Neural crest cell (in vitro differentiated cells): ENCODE measurements around the gene PDIA3. TPM values are rescaled to one million over a fixed set of nuclear protein-coding genes. Genes with fewer than 3 reads are reported as not detected.
"Not testable (repeated sequence)": the region's sequence is repeated elsewhere in the genome, so short reads cannot be mapped to it uniquely, and the experiment has no call there.

ENCODE experiments used
- DNase-seq: peaks from one replicate; pipeline ENCODE4 v3.0.0; 2021; ENCODE audit warnings: low read depth, mixed read lengths, low spot score
- H3K27ac Mint-ChIP-seq: one replicate; pipeline ENCODE4 v1.8.0; 2021; ENCODE audit warnings: mild to moderate bottlenecking, mixed read lengths; ENCODE audit not compliant: unreplicated experiment
- H3K27me3 Mint-ChIP-seq: 2 replicates; pipeline ENCODE4 v1.8.0; 2021; ENCODE audit warnings: low read depth, mild to moderate bottlenecking, mixed read lengths
- H3K36me3 Mint-ChIP-seq: 2 replicates; pipeline ENCODE4 v1.8.0; 2021; ENCODE audit warnings: low read depth, mild to moderate bottlenecking, mixed read lengths
- H3K4me1 Mint-ChIP-seq: 2 replicates; pipeline ENCODE4 v1.8.0; 2021; ENCODE audit warnings: mixed read lengths
- H3K4me3 Mint-ChIP-seq: one replicate; pipeline ENCODE4 v1.8.0; 2021; ENCODE audit warnings: mild to moderate bottlenecking, mixed read lengths
- H3K9me3 Mint-ChIP-seq: 2 replicates; pipeline ENCODE4 v1.8.0; 2021; ENCODE audit warnings: mixed read lengths
- long read RNA-seq: library from polyadenylated mRNA; unstranded; transcript quantifications from one replicate; pipeline ENCODE4 v2.0.0, GENCODE V29; 2020
- total RNA-seq: library from RNA; stranded (reverse); gene quantifications from 2 replicates; pipeline ENCODE4 v1.2.1, GENCODE V29; 2021
- TF ChIP-seq, protein P1 (sequence below): fragments of 200-600 bp; sonication (generic); conservative IDR thresholded peaks from 2 replicates; pipeline ENCODE4 v1.5.0; 2021; ENCODE audit warnings: antibody characterized with exemption, mild to moderate bottlenecking

PDIA3 gene
- 342 and 351 TPM in 2 replicates for total RNA-seq
- long read RNA-seq, transcript PDIA3-201 (13 exons, 3,727 nt): major isoform, 1,064 of 1,316 reads
- long read RNA-seq, partial matches to known transcripts: 220 of 1,316 reads
- long read RNA-seq, other reads (novel, unspliced or antisense): 32 of 1,316 reads

DNA sequence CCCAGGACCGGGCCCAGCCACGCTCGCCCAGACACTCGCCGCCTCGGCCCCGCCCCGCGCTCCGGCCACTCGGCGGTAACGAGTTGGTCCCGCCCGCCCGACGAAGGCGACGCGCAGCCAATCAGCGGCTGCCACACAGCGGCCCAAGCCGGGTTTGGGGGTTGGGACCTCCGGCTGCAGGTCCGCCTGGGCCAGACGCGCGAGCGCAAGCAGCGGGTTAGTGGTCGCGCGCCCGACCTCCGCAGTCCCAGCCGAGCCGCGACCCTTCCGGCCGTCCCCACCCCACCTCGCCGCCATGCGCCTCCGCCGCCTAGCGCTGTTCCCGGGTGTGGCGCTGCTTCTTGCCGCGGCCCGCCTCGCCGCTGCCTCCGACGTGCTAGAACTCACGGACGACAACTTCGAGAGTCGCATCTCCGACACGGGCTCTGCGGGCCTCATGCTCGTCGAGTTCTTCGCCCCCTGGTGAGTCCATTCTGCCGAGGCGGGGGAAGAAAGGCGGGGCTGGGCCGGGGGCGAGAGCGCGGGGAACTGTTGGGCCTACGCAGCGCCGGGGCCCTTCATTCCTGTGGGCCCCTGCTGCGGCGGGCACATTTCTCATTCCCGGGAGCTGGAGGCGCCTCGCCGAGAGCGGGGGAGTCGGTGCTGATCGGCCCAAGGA is at the start of gene PDIA3:
TSS of gene PDIA3 (plus strand) at position 194 of the 658 bp plus-strand sequence. CDS start at position 296, 102 bp downstream.
- TF ChIP-seq, protein P1, sequence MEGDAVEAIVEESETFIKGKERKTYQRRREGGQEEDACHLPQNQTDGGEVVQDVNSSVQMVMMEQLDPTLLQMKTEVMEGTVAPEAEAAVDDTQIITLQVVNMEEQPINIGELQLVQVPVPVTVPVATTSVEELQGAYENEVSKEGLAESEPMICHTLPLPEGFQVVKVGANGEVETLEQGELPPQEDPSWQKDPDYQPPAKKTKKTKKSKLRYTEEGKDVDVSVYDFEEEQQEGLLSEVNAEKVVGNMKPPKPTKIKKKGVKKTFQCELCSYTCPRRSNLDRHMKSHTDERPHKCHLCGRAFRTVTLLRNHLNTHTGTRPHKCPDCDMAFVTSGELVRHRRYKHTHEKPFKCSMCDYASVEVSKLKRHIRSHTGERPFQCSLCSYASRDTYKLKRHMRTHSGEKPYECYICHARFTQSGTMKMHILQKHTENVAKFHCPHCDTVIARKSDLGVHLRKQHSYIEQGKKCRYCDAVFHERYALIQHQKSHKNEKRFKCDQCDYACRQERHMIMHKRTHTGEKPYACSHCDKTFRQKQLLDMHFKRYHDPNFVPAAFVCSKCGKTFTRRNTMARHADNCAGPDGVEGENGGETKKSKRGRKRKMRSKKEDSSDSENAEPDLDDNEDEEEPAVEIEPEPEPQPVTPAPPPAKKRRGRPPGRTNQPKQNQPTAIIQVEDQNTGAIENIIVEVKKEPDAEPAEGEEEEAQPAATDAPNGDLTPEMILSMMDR: peak; percentile 42
- peak; percentile 90 for DNase-seq
- H3K9me3 Mint-ChIP-seq, H3K27me3 Mint-ChIP-seq: not testable (repeated sequence)
- peak within 1 kb of the TSS; percentile 99 for H3K27ac Mint-ChIP-seq
- H3K4me3 Mint-ChIP-seq: peak within 1 kb of the TSS; percentile 97
- H3K4me1 Mint-ChIP-seq: peaks cover 23% of the 10 kb centered on the region
- peaks cover 12% of the 10 kb centered on the region for H3K36me3 Mint-ChIP-seq

DNA sequence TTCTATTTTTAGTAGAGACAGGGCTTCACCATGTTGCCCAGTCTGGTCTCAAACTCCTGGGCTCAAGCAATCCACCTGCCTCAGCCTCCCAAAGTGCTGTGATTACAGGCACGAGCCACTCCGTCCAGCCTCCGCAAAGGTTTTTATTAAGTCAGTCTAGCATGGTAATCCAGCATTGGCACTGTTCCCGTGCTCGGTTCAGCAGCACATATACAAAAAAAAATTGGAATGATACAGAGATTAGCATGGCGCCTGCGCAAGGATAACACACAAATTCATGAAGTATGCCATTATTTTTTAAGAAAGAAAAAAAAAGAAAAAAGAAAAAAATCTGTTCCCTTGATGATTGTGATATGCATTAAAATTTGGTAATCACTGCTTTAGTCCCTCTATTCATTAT is 44.1 kb upstream of the PDIA3 start:
- no peaks in the 10 kb centered on the region for H3K36me3 Mint-ChIP-seq
- no peak overlapping the region for H3K27ac Mint-ChIP-seq
- DNase-seq: no peak
- H3K4me1 Mint-ChIP-seq: no peaks in the 10 kb centered on the region
- no peaks in the 10 kb centered on the region for H3K9me3 Mint-ChIP-seq
- no peak overlapping the region for H3K4me3 Mint-ChIP-seq
- TF ChIP-seq, protein P1: no peak
- peaks cover 22% of the 10 kb centered on the region for H3K27me3 Mint-ChIP-seq

DNA sequence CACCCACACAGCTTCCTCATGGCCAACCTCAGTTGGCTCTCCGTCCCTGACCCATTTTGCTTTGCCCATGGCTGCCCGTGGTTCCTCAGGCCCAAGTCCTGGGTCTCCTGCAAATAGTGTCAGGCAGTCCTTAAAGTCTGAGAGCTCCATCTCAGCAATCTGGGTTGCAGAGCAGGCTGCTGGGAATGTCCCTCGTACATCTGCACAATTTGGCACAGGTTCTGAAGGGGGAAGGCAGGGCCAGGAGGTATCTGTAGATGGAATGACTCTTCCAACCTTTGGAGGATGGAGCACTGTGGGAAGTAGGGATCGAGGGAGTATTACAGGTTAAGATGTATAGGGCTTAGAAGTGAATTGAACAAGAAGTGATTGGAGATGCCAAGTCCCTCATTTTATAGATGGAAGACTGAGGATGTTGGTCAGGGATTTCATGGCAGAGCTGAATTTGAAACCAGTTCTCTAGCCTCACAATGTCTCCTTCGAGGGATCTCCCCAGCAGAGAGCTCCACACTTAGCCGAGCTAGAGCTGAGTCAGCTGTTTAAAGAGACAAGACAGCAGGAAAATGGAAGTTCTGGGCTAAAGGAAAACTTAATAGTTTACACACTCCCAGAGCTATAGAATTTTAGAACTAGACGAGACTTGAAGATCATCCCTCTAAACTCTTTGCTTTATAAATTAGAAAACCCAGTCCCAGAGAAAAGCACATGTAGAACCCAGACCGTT is 43.4 kb upstream of the PDIA3 start:
- Mint-ChIP-seq H3K27ac (no peak overlapping the region), H3K36me3 (no peaks in the 10 kb centered on the region), H3K4me1 (no peaks in the 10 kb centered on the region), H3K4me3 (no peak overlapping the region), H3K9me3 (no peaks in the 10 kb centered on the region), H3K27me3 (peaks cover 18% of the 10 kb centered on the region)
- TF ChIP-seq, protein P1: no peak
- no peak for DNase-seq

DNA sequence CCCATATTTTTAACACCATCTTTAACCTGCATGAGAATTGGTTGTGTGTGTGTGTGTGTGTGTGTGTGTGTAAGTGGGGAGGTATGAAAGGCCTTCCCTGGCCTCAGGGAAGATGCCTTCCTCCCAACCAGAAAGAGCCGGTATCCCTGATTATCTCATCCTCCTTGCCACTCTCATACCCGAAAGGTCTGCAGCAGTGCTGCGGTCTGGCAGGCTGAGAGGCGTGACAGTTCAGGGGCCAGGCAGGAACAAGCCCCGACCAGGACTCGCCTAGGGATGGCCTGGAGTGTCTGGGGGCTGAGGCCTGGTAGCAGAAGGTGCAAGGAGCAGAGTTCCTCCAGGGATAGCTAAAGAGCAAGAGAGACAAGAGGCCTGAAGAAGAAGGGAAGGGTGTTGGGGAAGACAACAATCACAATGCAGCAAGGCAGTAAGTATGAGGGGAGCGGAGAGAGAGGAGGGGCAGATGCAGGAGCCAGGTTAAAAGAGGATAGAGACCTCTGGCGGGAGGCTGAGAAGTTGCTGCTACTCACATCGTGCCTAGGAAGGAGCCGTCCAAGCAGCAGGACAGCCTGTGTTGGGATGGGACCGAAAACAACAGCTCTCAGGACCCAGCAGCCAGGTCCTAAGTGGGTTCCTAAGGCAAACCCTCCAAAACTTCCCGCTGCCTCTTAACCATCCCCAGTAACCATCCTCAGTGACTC is 35.7 kb upstream of the PDIA3 start:
- H3K27me3 Mint-ChIP-seq, H3K4me3 Mint-ChIP-seq, H3K4me1 Mint-ChIP-seq, H3K9me3 Mint-ChIP-seq, H3K36me3 Mint-ChIP-seq, H3K27ac Mint-ChIP-seq, DNase-seq: not testable (repeated sequence)

DNA sequence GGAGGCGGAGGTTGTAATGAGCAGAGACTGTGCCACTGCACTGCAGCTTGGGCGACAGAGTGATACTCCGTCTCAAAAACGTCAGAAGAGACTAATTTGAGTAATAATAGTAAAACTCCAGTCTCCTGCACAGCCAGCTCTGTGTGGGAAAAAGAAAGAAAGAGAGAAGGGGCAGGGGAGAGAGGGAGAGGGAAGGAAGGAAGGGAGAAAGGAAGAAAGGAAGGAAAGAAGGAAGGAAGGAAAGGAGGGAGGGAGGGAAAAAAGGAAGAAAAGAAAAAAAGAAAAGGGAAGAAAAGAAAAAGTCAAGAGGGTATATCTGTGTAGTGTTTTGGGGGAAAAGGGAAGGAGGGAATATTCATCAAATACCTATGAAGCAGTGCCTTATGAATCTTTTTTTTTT is 23.1 kb upstream of the PDIA3 start:
- Mint-ChIP-seq H3K9me3 (no peaks in the 10 kb centered on the region), H3K4me3 (no peak overlapping the region), H3K36me3 (no peaks in the 10 kb centered on the region), H3K4me1 (peaks cover 3% of the 10 kb centered on the region), H3K27me3 (no peaks in the 10 kb centered on the region), H3K27ac (no peak overlapping the region)
- TF ChIP-seq, protein P1: no peak
- DNase-seq: no peak

DNA sequence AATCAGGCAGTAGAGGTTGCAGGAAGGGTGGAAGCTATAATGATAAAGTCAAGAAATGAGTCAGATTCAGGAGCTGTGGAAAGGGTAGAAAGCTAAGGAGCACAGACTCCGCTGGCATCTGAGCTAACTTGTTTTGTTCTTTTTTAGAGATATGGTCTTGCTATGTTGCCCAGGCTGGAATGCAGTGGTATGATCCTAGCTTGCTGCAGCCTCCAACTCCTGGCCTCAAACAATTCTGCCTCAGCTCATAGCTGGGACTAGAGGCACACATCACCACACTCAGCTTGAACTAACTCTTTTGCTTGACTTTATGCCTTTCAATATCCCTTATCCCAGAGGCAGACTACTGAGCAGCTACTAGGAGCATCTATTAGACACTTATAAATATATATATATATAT is 19.9 kb upstream of the PDIA3 start:
- H3K4me1 Mint-ChIP-seq, H3K36me3 Mint-ChIP-seq, H3K27me3 Mint-ChIP-seq, H3K4me3 Mint-ChIP-seq, DNase-seq, H3K9me3 Mint-ChIP-seq, H3K27ac Mint-ChIP-seq: not testable (repeated sequence)

DNA sequence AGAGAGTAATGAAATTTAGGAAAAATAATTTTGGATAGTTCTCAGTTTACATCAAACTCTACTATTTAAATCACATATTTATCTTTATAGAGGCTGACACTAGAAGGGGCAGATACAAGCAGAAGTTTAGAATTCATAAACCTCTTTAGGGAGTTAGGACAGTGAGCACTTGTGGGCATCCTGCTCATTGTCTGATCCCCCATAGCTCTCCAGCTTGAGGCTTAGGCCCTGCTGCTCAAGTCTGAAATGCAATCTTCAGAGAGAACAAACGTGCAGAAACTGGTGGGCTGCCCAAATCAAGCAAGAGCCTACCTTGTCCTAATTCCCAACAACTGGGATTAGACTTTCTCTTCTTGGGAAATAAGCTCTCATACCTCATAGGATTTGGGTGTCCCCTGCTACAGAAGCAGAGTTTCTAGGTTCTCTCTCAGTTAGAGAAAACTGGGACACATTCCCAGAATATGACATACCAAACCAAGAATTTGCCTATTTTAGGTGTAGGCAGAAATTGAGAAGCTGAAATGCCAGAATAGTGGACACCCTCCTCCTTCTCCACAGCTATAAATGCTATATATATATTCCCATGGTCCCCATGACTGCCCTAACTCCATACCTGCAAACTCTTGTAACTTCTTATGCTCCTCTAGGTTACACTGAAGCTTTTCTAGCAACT is 18.0 kb upstream of the PDIA3 start:
- not testable (repeated sequence) for H3K4me3 Mint-ChIP-seq, H3K9me3 Mint-ChIP-seq, H3K27me3 Mint-ChIP-seq, H3K4me1 Mint-ChIP-seq, H3K36me3 Mint-ChIP-seq, DNase-seq, H3K27ac Mint-ChIP-seq
